ENCODE measurements around the gene SPAG4. TPM values are rescaled to one million over a fixed set of nuclear protein-coding genes. Genes with fewer than 3 reads are reported as not detected.

SPAG4 gene
- total RNA-seq, 4 donors from 2014 or later, result 0.44 to 4.8 (median 2.6) TPM

DNA sequence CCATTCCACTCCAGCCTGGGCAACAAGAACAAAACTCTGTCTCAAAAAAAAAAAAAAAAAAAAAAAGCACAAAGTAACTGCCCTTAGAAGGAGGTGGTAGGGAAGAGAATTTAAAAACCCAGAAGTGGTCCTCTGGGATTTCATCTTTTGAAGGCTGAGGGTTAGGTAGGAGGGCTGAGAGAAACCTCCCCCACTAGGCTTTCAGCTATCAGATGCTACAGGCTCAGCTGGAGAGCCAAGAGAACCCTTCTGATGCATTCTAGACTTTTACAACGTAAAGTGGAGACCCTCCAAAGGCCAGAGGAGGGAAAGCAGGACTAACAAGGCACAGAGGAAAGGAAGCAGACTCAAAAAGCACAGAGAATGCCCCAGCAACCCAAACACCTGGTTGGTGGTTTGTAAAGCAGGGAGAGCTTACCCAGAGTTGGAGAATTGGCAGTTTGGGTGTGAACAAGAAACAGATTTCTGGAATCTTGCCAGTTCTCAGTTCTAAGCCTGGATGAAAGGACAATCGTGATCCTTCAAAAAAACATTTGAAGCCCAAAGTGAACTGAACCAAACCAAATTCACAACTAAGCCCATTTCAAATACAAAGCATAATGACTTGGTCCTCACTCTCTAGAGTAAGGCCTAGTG, 23.2 kb upstream of the SPAG4 start:
- Histone ChIP-seq H3K9me3 (no peaks in the 10 kb centered on the region), H3K4me1 (peaks cover 0 to 13% (median 0%) of the 10 kb centered on the region in 3 donors), H3K27me3 (peaks cover 0 to 13% (median 0%) of the 10 kb centered on the region in 4 donors), H3K36me3 (no peaks in the 10 kb centered on the region), H3K27ac (no peak overlapping the region), H3K4me3 (no peak overlapping the region)
- no peak for DNase-seq
- 21 to 39% methylated on average over 2 of the region's 2 CpGs for WGBS, 2 donors
- intact Hi-C loops (cut with DNase I), result no loop called here
- TF ChIP-seq, protein P1, sequence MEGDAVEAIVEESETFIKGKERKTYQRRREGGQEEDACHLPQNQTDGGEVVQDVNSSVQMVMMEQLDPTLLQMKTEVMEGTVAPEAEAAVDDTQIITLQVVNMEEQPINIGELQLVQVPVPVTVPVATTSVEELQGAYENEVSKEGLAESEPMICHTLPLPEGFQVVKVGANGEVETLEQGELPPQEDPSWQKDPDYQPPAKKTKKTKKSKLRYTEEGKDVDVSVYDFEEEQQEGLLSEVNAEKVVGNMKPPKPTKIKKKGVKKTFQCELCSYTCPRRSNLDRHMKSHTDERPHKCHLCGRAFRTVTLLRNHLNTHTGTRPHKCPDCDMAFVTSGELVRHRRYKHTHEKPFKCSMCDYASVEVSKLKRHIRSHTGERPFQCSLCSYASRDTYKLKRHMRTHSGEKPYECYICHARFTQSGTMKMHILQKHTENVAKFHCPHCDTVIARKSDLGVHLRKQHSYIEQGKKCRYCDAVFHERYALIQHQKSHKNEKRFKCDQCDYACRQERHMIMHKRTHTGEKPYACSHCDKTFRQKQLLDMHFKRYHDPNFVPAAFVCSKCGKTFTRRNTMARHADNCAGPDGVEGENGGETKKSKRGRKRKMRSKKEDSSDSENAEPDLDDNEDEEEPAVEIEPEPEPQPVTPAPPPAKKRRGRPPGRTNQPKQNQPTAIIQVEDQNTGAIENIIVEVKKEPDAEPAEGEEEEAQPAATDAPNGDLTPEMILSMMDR (IDR thresholded peaks at IDR 0.05), result no peak
- no peak for TF ChIP-seq POLR2A (IDR thresholded peaks at IDR 0.05)

DNA sequence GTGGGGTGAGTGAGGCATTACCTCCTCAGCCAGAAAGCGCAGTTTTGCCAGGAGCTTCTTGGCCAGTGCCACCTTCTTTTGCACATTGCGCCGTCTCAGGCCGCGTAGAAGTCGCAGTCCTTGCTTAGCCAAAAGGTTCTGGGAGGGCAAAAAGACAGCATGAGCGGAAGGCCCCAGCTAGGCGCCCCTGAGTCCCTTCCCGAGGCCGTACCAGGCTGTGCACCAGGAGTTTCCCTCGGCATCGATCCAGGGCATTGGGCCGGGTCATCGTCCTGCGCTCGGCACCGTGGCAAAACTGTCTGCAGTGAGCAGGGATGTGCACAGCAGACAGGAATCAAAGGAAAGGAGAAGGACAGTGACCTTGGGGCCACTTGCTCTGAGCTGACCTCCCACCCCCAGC, 20.2 kb upstream of the SPAG4 start:
- TF ChIP-seq, protein P1 (IDR thresholded peaks at IDR 0.05), result no peak
- TF ChIP-seq POLR2A (IDR thresholded peaks at IDR 0.05), result no peak
- no peak for DNase-seq
- WGBS, 2 donors, result 77 to 92% methylated on average over 8 to 10 of the region's 17 CpGs

DNA sequence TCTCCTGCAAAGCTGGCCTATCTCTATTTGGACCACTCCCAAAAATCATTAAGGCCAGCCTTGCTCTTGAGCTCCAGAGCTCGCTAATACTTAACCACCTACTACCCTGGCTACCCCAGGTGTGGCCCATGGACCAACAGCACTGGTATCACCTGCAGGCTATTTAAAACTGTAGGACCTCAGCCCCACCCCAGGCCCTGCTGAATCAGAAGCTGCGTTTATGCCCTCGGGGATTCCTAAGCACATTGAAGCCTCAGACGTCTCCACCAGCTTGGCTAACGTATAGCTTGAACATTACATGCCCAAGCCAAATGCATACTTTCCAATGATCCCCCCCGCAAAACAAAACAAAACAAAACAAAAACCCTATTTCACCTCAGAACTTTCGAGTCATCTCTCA, 19.7 kb upstream of the SPAG4 start:
- intact Hi-C loops (cut with DNase I), result no loop called here
- Histone ChIP-seq H3K27ac (no peak overlapping the region), H3K27me3 (peaks cover 0 to 48% (median 2%) of the 10 kb centered on the region in 4 donors), H3K36me3 (no peaks in the 10 kb centered on the region), H3K9me3 (no peaks in the 10 kb centered on the region), H3K4me3 (no peak overlapping the region), H3K4me1 (peaks cover 5 to 20% (median 5%) of the 10 kb centered on the region in 3 donors)
- WGBS, 2 donors, result 33 to 79% methylated on average over 6 to 7 of the region's 7 CpGs
- no peak for TF ChIP-seq POLR2A (IDR thresholded peaks at IDR 0.05)
- TF ChIP-seq, protein P1 (IDR thresholded peaks at IDR 0.05), result no peak
- DNase-seq, result no peak

More for the DNA sequence above, 20.2 kb upstream of the SPAG4 start:
- Histone ChIP-seq H3K4me3 (no peak overlapping the region), H3K27ac (no peak overlapping the region), H3K27me3 (peaks cover 0 to 43% (median under 1%) of the 10 kb centered on the region in 4 donors), H3K36me3 (no peaks in the 10 kb centered on the region), H3K9me3 (no peaks in the 10 kb centered on the region), H3K4me1 (peaks cover under 1 to 15% (median under 1%) of the 10 kb centered on the region in 3 donors)
- intact Hi-C loops (cut with DNase I), result no loop called here

DNA sequence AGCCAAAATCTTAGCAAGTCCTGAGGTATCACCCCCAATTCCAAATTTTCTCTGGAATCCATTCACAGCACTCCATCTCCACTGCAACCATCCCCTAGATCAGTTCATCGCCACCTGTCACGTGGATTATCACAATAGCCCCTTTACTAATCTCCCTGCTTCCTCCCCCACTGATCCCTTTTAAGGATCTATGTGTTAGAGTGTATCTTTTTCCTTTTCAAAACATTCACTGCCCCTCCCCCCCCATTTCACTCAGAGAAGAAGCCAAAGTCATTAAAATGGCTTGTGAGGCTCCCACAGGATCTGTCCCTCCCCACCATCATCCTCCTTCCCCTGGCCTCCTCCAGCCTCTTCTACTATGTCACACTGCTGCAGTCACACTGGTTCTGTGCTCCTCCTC, 18.4 kb upstream of the SPAG4 start:
- Histone ChIP-seq H3K36me3 (no peaks in the 10 kb centered on the region), H3K9me3 (no peaks in the 10 kb centered on the region), H3K27ac (no peak overlapping the region), H3K4me1 (peaks cover 15 to 32% (median 17%) of the 10 kb centered on the region in 3 donors), H3K4me3 (no peak overlapping the region), H3K27me3 (peaks cover 0 to 61% (median 3%) of the 10 kb centered on the region in 4 donors)
- 86 to 89% methylated on average over 2 of the region's 2 CpGs for WGBS, 2 donors
- no peak for DNase-seq
- intact Hi-C loops (cut with DNase I), result no loop called here
- TF ChIP-seq, protein P1 (IDR thresholded peaks at IDR 0.05), result no peak
- TF ChIP-seq POLR2A (IDR thresholded peaks at IDR 0.05), result no peak

DNA sequence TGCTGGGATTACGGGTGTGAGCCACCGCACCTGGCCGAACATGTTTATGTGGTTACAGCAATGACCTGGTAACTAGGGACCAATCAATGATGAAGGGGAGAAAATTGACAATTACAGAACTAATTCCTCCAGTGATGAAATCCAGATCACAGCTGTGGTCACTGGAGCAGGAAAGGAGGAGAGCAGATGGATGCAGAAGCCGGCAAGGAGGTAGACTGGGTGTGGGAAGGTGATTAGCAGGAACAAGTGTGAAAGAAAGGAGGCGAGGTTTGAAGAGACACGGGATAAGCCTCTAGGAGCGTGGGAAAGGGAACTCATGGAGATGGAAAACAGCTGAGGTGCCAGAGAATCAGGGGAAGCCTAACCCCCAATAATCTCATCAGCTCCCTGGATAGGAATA, 17.2 kb upstream of the SPAG4 start:
- no peak for DNase-seq
- TF ChIP-seq POLR2A (IDR thresholded peaks at IDR 0.05), result no peak
- TF ChIP-seq, protein P1 (IDR thresholded peaks at IDR 0.05), result no peak
- intact Hi-C loops (cut with DNase I), result no loop called here
- Histone ChIP-seq H3K36me3 (no peaks in the 10 kb centered on the region), H3K9me3 (no peaks in the 10 kb centered on the region), H3K27me3 (peaks cover 0 to 64% (median 3%) of the 10 kb centered on the region in 4 donors), H3K27ac (no peak overlapping the region), H3K4me3 (no peak overlapping the region), H3K4me1 (peaks cover 15 to 21% (median 17%) of the 10 kb centered on the region in 3 donors)
- 63 to 64% methylated on average over 7 of the region's 7 CpGs for WGBS, 2 donors

Data from esophagus squamous epithelium (tissue), 5 donors.